Fibroblast of the conjunctiva (primary cell): ENCODE results near the gene GNE.
"Not testable (repeated sequence)": the region's sequence is repeated elsewhere in the genome, so short reads cannot be mapped to it uniquely, and the experiment has no call there.

Experiments used
- DNase-seq: peaks from one replicate; pipeline ENCODE4 v3.0.0-alpha.2; 2010; ENCODE audit warnings: low read depth

Gene GNE

DNA sequence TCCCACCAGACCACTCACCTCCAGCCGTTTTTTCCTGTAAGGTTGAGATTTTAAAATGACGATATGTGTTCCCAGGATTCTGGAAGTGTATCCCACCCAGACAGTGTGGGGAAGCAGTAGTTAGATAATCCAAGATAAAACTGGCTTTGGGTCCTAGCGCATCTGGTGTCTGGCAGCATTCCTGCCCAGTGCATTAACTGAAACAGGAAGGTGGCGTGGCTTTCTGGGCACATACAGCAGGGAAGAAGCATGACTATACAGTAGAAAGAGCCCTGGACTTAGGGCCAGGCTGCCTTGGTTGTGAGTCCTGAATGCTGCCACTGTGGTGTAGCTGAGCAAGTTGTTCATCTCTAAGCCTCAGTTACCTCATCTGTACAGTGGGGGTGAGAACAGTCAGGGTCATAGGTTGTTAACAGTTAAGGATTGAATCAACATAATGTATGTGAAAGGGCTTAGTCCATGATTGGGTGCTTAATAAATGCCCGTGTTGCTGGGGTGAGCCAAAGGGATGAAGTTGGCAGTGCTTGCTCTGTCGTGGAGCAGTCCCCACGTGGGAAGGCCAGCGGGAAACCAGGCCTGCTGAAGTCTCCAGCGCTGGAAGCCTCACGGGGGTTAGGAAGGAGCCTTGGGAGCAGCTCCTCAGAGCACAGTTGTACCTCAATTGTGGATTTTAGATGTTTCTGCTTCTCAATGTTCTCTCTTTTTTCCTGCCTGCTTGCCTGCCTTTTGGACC lies 49.6 kb downstream of the GNE start:
- DNase-seq, result no peak

DNA sequence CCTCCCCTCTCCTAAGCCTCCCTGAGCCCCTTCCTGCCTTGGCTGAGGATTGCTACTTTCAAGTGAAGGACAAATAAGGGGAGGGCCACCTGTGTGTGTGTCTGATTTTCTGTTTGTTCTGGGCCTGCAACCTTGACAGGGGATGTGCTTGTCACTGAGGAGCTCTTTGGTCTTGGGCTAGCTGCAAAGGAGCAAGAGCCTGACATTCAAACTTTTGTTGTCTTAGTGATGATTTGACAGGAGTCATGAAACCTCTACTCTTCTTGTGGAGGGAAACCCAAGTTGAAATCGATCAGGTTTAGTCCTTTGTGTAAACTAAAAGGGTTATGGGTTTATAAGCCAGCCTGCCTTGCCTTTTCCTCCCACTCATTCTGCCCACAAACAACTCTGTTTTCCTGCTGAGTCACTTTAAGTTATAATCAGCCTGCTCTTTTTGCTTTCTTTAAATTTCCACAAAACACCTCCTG lies 50.7 kb downstream of the GNE start:
- DNase-seq, result no peak

DNA sequence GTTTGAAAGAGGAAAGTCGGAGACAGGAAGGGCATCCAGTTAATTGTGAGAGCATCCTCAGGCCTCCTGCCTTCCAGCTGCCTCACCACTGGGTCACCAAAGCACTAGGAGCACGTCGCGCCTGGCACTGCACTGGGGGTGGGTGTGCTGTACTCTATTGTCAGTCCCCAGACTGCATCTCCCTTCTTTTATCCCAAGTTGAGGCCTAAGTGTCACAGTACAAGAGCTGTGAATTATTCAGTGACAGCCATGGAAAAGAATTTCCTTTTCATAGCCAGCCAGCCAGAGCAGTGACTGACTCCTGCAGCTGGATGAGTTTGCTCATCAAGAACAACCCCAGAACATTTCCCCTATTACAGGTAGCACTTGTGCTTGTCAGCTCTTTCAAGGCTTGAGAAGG lies 51.2 kb downstream of the GNE start:
- no peak for DNase-seq

DNA sequence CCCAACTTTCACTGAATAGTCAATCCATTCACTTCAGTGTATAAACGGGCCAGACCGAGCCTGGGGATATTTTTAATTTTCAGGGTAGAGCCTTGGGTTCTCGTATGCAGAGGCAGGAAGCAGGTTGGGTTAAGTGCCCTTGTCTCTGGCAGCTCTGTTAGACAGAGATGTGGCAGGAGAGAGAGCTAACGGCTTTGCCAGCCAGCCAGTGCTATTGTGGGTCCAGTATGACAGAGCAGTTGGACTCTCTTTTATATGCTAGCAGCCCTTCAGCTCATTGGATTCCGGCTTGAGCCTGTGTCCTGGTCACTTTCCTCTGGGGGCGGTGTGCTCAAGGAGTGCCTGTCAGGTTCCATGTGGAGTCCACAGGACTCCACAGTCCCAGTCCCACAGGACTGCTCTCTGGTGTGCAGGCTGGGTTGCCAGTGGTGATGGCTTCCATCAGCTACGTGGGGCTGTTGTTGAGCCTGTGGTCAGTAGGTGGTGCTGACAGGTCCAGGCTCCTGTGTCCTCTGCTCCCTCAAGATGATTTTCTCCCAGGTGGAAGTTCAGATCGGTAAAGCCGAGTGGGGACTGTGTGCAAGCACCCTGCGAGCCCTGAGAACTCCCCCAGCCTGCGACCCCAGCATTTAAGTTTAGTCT lies 53.2 kb downstream of the GNE start:
- DNase-seq, result no peak

DNA sequence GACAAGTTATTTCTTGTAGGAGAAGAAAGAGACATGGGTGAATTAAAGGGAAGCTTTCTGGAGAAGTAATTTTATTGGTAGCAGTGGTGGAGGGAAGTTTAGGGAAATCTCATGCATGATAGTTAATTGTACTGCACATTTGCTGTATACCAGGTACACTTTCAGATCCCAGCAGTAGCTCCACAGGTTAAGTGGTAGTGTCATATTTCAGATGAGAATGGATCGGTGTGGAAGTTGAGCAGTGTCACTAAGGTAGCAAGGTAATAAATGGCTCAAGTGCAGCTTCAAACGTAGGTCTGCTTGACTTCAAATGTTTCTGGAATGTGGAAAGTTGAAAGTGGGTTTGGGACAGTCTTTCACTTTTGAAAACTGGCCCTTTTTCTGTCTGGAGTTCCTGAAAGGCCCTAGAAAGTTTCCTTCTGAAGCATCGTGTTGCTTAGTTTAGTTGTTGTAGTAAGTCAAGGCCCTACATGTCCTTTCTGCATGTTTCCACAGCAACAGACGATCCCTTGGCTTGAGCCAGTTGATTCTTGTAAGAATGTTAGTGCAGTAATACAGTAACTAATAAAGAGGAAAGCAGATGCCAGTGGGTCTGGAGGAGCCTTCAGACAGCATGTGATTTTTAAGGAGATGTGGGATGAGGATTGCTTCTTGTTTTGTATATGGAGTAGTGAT lies 63.8 kb downstream of the GNE start:
- no peak for DNase-seq

DNA sequence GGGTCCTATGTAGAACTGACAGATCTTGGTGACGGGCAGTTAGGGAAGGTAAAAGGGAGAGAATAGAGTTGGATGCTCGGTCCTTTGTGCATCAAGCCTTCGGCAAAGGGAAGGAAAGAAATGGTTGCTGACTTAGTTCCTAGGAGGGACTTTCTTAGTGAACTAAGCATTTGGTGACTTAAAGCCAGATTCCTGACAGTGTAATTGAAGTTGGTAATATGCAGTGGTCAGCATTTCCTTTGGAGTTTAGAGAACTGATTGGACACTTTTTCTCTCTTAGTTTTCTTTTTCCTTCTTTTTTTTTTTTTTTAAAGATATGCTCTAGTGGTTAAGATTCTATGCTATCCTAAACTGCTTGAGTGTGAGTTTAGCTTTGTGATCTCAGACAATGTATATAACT lies 65.2 kb downstream of the GNE start:
- no peak for DNase-seq

DNA sequence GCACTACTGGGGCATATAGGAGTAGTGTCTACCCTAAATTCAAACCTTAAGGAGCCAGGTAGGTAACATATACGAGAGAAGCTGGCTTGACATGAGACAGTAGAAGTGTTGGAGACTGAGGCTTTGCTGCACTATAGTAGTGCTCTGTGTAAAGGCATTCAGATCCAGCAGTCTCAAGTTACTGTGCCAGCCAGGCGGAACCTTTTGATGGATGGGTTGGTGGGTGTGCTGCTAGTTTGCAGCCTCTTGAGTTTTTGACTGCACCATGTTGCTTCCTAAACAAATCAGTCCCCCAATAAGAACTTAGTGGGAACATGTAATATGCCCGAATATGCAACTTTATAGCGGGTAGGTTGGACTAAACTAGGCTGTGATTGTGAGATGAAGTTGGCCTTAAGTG lies 66.1 kb downstream of the GNE start:
- DNase-seq, result no peak

DNA sequence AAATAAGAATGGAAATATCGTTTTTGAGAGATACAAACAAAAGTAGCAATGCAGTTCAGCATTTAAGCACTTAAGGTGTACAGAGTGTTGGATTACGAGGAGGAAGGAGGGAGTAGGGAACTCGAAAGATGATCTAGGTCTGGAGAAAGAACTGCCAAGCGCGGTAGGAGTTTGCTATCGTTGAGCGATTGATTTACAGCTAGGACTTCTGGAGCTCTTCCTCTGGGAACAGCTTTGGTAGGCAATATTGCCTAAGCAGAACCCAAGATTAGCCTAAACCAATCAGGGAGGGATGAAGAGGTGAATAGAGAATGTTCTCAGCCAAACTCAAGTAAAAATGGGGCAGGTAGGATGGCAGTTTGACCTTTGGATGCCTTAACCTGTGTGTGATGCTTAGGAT lies 66.6 kb downstream of the GNE start:
- DNase-seq, result no peak

DNA sequence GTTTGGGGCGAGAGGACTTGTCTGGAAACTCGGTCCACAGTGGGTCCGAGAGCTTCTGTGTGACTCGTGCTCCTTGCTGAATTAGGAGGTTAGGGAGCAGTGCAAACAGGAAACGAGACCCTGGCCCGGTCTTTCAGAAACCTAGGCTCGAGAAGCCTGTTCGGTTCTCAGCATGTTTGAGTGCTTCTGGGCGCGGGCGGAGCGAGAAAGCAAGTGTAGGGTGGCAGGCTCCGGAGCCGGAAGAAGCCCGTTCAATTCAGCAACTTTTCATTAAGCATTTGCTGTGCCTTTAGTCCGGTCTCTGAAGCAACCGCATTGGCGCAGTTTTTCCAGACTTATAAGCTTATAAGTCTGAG lies 67.0 kb downstream of the GNE start:
- DNase-seq, result no peak

DNA sequence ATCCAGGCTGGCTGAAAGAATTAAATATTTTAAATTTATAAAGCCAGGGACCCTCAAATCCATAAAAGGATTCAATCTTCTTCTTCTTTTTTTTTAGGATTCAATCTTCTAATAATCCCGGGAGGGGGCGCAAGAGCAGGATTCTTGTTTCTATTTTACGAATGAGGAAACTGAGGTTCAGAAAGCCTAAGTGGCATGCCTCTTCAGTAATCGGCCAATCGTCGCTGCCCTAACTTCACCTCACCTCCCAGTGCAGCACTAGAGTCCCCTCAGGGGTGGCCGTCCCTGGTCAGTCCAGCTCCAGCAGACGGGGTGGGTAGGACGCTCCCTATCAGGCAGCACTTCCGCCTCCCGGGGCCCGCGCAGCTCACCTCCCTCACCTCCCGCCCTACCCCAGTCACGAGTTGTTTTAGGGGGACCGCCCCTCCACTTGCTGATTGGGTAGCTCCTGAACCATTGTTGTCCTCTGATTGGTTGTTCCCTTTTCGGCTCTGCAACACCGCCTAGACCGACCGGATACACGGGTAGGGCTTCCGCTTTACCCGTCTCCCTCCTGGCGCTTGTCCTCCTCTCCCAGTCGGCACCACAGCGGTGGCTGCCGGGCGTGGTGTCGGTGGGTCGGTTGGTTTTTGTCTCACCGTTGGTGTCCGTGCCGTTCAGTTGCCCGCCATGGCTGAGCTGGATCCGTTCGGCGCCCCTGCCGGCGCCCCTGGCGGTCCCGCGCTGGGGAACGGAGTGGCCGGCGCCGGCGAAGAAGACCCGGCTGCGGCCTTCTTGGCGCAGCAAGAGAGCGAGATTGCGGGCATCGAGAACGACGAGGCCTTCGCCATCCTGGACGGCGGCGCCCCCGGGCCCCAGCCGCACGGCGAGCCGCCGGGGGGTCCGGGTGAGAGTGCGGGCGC lies 67.6 kb downstream of the GNE start, which contains the start of gene CLTA:
TSS of gene CLTA (plus strand) at position 534 of the 902 bp plus-strand sequence. CDS start at position 670, 136 bp downstream.
- peak; percentile 98 for DNase-seq

DNA sequence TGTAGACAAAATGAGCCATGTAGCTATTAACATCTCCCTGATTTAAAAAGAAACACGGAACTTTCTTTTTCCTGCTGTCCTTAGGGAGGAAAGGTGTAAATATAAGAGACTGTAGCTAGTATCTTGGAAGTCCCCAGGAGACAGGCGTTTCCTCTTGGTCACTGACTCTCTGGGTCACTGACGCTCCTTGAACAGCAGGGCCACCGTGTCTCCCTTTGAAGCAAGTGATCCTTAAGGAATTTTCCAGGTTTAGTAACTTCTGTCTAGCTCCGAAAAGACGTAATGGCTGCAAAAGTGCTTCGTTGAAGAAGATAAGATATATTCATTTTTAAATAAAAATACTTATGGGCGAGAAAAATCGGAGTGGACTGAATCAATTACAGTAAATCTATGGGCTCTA lies 68.3 kb downstream of the GNE start:
- DNase-seq, result no peak

DNA sequence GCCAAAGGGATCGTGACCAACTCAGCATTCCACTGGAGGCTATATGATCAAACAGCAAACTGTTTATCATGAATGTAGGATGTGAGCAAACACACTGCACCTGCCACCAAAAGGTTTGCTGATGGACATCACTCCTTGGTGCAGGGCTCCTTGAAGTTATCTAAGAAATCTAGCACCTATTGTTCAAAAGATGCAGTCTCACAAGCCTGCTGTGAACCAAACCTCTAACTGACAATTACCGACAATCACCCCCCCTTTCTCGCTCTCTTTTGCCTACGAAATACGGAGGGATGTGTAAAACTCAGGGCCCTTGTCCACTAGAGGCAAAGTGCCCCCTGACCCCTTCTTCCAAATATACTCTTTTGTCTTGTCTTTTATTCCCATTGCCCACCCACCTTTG lies 70.0 kb downstream of the GNE start:
- DNase-seq, result no peak

DNA sequence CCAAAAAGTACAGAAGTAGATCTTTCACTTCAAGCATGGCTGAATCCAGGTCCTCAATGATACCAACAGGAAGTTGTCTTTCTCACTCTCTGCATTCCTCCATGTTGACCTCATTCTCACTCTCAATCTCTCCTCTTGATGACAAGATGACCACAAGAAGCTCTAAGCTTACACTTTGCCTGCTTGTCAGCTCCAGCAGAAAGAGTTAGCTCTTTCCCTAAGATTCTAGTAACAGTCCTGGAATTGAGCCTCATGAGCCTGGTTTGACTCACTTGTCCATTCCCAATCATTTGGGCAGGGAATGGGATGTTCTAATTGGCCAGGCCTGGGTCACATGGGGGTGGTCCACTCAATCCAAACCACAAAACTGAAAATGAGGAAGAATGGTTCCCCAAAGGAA lies 70.8 kb downstream of the GNE start:
- no peak for DNase-seq

DNA sequence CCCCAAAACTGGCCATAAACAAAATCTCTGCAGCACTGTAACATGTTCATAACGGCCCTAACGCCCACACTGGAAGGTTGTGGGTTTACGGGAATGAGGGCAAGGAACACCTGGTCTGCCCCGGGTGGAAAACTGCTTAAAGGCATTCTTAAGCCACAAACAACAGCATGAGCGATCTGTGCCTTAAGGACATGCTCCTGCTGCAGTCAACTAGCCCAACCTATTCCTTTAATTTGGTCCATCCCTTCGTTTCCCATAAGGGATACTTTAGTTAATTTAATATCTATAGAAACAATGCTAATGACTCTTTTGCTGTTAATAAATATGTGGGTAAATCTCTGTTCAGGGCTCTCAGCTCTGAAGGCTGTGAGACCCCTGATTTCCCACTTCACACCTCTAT lies 78.0 kb downstream of the GNE start:
- not testable (repeated sequence) for DNase-seq

DNA sequence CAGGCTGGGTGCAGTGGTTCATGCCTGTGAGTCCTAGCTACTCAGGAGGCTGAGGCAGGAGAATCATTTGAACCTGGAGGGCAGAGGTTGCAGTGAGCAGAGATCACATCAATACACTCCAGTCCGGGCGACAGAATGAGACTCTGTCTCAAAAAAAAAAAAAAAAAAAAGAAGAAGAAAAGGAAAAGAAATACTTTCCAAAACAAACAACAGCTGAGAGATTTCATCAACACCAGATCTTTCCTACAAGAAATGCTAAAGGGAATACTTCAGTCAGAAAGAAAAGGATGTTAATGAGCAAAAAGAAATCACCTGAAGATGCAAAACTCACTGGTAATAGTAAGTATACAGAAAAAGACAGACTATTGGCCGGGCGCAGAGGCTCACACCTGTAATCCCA lies 80.7 kb downstream of the GNE start:
- DNase-seq, result no peak

DNA sequence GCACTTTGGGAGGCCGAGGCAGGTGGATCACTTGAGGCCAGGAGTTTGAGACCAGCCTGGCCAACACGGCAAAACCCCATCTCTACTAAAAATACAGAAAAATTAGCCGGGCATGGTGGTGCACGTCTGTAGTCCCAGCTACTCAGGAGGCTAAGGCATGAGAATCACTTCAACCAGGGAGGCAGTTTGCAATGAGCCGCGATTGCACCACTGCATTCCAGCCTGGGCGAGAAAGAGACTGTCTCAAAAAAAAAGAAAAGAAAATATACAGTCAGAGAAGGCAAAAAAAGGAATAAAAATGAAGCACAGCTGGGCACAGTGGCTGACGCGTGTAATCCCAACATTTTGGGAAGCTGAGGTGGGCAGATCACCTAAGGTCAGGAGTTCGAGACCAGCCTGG lies 81.8 kb downstream of the GNE start:
- DNase-seq, result not testable (repeated sequence)

DNA sequence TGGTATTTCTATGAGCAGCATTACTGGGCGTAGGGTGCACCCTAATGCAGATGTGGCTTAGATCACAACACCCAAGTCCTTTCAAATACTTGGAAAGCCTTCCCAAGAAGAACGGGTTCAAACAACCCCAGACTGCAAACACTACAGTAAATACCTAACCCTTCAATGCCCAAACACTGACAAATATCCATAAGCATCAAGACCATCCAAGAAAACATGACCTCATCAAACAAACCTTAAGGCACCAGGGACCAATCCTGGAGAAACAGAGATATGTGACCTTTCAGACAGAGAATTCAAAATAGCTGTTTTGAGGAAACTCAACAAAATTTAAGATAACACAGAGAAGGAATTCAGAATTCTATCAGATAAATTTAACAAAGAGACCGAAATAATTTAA lies 83.0 kb downstream of the GNE start:
- DNase-seq, result not testable (repeated sequence)

DNA sequence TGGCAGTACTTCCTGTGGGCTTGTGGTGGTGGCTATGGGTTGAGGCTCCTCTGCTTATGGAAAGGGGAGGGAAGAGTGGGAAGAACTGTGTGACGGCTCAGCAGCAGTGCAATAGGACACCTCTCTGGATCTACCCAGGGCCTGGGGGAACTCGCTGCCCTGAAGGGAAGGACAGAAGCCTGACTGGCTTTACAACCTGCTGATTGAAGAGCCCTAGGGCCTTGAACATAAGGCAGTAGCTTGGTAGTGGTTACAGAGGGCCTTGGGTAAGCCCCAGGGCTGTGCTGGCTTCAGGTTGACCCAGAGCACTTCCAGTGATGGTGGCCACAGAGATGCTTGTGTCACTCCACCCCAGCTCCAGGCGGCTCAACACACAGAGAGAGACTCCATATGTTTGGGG lies 83.5 kb downstream of the GNE start:
- DNase-seq, result no peak

DNA sequence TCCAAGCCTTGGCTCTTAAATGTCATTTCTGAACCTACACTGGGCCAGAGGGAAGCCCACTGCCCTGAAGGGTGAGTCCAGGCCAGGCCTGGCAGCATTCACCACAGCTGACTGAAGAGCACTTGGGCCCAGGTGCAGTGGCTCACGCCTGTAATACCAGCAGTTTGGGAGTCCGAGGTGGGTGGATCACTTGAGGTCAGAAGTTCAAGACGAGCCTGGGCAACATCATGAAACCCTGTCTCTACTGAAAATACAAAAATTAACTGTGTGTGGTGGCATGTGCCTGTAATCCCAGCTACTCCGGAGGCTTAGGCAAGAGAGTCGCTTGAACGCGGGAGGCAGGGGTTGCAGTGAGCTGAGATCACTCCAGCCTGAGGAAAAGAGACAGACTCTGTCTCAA lies 84.0 kb downstream of the GNE start:
- no peak for DNase-seq

DNA sequence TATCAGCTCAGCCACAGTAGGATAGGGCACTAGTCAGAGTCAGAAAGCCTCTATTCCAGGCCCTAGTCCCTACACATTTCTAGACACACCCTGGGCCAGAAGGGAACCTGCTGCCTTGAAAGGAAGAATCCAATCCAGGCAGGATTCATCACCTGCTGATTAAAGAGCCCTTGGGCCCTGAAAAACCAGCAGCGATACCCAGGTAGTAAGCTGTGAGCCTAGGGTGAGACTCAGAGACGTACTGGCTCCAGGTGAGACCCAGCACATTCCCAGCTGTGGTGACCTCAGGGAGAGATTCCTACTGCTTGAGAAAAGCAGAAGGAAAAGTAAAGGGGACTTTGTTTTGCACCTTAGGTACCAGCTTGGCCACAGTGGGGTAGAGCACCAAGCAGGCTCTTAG lies 84.4 kb downstream of the GNE start:
- DNase-seq, result no peak

DNA sequence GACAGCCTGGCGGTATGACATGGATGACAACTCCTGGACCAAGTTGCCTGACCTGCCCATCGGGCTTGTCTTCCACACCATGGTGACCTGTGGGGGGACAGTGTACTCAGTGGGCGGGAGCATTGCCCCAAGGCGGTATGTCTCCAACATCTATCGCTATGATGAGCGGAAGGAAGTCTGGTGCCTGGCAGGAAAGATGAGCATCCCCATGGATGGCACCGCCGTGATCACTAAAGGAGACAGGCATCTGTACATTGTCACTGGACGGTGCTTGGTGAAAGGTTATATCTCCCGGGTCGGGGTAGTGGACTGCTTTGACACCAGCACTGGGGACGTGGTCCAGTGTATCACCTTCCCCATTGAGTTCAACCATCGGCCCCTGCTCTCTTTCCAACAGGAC lies 87.7 kb downstream of the GNE start:
- DNase-seq, result no peak

DNA sequence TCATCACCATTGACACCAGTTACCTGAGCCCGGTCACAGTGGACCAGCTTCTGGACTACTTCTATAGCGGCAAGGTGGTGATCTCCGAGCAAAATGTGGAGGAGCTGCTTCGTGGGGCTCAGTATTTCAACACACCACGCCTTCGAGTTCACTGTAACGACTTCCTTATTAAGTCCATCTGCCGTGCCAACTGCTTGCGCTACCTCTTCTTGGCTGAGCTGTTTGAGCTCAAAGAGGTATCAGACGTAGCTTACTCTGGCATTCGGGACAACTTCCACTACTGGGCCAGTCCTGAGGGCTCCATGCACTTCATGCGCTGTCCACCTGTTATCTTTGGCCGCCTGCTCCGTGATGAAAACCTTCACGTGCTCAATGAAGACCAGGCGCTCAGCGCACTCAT lies 88.5 kb downstream of the GNE start:
- DNase-seq, result no peak
